HG03196 (cell line): ENCODE results near the gene NPHP4.

ENCODE experiments used
- ATAC-seq: cut with Tn5 transposase; IDR thresholded peaks from one replicate; pipeline ENCODE4 v1.9.1; 2021; ENCODE audit not compliant: unreplicated experiment

Gene NPHP4

DNA sequence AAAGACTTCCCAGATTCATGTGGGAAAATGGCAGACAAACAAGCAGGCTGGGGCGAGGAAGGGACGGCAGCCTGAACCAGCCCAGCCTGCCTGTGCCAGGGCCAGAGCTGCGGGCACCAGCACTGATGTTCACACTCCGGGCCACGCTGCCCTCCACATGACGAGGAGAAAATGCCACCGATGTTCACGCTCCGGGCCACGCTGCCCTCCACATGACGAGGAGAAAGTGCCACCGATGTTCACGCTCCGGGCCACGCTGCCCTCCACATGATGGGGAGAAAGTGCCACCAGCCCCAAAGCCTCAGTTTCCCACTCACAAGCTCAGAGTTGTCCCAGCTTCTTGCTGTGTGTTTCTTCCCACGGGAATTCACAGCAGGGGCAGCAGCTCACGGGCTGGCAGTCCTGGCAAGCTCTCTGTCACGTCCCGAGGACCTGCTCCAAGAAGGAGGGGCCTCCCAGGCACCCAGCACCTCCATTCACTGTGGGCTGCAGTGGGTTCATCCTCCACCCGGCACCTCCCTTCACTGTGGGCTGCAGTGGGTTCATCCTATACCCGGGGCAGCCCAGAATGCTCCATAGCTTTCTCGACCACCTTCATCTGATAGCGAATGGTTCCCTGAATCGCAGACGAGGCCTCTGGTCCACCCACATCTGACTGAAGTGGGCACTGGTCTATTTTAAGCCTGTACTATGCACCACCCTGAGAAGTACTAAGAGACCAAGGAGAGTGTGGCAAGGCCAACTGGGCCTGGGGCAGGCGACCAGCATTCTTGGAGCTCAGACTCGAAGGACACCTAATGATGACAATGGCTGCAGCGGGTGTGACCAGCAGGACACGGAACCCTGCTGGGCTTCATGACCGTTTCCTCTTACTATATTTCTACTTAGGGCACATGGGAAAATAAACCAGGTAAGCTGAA, 108.8 kb downstream of the NPHP4 start:
- no peak for ATAC-seq

DNA sequence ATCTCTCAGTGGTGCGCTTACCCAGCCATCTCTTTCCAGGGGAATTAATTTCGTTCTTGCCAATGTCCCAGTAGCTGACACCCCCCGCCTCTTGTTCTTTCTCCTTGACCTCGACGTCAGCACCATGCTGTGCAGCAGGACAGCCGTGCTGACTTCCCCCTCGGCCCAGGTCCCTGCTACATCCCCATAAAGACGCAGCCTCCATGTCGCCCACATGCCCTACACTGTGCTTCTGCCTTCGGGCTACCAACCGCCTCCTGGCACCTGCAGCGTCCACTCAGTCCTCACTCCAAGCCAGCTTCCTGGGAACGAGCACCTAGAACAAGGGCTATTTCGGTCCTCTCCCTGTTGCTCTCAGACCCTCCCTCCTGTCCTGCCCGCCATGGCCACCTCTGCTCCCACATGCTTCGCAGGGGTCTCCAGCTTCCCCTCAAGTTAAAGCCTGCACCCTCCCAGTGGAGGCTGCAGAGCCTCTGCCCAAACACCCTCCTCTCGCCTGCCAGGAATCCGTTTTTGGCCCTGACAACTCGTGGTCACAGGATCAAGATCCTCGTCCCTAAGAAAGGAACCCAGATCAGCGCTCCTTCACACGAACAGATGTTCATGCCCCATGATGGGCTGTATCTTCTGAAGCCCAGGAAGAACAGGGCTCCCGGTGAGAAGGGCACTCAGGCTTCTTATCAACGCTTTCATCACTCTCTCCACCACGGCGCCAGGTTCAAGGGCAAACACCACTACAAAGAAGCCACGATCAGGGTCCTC, 109.7 kb downstream of the NPHP4 start:
- ATAC-seq = no peak

DNA sequence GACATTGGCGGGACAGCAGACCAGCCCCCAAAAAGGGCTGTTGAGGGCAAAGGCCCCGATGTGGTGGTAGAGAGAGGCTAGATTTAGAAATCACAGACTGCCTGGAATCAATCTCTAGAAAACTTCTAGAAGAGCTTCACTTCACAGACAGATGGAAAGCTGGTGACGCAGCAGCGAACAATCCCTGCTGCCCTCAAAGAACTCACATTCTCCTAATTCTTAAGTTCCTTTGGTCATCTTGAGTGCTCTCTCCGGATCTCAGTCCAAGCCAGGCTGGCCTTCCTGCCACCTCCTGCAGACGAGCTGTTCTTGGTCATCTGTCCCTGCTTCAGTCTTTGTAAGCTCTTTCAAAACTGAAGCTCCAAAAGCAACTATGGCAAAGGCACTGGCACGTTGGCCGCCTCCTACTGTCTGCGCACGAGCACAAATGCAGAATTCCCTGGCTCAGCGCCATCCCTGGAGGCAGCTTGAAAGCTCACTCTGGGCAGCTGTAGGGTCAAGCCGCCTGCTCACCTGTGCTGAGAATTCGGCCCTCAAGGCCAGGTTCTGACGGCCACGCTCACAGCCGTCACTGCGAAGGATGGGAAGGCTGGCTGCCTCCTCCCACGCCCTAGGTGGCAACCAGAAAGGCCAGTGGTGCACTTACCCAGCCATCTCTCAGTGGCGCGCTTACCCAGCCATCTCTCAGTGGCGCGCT, 110.6 kb downstream of the NPHP4 start:
- no peak for ATAC-seq

DNA sequence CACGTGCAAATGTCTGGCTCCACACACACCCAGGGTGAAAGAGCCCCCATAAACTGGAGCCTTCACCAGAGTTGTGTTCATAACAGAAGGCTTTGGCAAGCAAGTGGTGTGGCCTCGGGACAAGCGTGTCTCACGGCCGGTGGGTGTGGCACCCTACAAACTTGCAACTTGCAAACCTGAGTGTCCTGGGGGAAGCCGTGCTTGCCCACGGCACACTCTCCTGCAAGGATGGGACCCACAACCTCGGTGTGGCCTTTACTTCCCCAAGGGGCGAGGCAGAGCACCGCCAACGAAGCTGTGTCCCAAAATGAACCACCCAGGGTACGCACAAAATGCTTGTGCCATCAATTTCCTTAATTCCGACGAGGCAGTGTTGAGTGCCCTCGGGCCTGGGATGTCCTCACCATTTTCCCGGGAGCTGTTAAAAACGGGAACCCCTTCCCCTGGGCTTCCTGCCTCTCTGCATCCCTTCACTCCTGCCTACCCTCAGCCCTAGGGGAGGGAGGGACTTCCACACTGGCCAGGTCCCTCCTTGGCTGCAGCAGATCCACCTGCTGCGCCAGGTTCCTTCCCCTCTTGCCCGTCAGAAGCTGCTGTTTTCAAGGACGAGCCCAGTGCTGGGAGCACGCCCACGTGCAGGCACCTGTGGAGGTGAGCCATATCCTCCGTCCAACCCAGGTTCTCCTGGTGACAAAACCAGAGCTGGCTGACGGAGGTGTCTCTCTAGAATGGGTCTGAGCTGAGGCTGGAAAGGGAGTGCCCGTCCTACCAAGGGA, 111.4 kb downstream of the NPHP4 start:
- no peak for ATAC-seq

DNA sequence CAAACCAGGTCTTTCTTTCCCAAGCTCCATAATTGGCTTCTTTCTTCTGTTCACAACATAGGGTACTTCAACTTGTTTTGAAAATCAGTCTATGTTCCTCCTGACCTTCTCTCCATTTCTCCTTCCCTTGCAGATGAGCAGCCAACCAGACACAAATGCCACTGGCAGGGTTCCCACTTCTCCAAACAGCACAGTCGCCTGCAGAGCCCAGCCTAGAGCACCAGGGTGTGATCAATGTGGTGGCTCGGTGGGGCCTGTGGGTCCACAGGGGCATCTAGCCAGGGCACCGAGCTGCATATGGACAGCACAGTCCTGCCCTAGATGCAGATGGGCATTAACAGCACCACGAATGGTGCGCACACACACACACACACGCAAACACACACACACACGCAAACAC, 112.8 kb downstream of the NPHP4 start:
- no peak for ATAC-seq

DNA sequence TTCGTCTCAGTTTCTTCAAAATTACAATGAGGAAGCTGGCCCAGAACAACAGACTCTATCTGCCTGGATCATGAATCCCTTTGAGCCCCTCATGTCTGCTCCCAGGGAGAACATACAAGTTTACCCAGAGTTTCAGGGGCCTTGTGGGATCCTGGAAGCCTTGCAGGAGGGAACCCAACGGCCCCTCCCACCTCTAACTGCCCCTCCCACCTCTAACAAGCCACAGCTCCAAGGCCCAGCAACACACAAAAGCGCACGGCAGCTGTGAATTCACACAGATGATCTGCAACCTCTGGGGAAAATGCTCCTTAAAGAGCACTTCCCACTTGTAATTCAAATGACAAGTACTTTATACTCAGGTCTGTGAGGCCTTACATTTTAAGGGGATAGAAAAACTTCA, 113.3 kb downstream of the NPHP4 start:
- no peak for ATAC-seq

DNA sequence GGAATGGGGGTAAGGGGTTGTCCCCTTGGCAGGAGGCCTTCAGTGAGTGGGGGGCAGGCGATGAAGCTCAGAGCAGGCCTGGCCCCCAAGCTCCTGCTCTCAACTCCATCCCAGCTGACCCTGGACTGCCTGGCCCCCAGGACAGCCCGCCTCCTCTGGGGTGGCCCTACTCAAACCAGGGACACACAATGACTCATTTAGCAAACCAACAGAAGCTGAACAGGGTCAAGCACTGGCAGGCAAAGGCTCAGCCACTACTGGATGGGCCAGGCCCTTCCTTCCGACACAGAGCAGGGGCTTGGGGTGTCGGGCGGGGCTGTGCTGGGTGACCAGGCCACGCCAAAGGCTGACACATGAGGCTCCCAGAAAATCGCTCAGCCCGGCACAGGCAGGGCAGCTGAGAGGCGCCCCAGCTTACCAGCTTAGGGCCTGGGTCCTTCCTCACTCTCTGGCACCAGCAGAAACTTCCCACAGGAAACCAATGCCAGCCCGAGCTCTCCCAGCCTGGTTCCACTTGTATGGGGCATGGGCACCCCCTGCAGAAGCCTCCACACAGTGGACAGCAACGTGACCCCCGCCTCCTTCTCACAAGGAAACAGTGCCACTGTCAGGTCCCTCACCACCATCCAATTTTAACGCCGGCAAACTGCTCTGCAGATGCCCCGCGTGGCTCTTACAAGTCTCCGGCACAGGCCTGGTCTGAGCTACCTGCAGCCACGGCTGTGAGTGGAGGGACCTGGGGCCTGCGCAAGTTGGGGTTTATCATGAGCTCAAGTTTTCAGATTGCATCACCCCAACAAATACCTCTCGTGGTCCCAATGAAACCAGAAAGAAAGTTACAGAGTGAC, 114.3 kb downstream of the NPHP4 start:
- ATAC-seq = no peak

DNA sequence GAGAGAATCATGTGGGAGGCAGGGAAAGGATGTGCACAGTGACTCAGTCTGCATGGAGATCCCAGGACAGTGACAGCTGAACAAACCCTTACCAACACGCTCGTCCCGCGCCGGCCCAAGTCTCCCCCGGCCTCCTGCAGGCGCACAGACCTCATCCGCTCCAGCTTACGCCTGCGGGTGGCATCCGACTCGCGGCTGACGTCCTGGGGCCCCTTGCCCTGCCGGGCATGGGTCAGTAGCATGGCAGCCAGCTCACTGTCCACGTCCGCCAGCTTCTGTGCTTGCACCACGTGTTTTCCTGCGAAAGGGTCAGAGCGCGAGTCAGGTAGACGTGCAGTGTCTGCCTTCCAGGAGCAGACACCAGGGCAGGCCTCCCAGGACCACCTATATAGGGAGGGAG, 115.2 kb downstream of the NPHP4 start:
- no peak for ATAC-seq

DNA sequence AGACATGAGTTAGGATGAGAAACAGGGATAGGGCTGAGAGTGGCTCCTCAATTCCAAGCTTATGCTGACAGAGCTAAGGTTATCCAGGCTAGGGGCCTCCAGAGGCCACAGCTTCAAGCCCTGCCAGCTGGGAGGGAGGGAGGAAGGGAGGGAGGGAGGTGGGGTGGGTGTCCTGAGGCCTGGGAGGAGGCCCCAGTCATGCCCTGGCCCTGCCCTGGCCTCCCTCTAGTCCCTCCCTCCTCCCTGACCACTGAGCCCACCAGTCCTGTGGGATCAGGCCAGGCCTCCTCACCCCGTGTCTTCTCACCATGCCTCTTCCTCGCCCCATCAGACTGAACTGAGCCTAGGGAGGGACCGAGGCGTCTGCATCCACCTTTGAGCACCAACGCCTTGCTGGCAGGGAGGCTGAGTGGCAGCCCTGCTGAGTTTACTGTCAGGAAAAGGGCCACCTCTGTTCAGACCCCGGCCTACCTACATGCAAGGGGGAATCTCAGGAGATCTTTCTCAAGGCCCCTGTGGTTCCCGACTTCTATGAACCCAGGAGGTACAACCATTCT, 116.1 kb downstream of the NPHP4 start:
- no peak for ATAC-seq

DNA sequence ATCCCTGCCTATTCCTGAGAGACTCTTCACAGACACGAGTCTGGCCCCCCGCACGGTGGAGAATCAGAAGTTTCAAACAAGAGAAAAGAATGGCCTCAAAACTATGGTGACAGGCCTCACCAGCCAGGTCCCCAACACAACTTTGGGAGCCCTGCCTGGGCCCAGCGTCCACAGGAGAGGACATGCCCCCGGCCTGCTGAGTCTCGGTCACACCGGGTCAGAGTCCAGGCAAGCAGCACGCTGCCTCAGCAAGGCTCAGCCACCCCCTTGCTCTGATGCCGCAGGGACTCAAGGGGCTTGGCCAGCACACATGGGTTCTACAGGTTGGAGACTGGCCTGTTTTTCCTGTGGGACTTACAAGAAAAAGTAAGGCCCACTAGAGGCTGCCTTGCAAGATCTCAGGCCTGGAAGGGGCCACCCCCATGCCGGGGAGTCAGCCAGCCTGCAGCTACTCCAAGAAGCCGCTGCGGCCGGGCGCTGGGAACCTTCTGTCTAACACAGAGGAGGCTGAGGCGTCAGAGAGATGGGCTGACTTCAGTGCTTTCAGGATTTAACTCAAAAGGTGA, 116.8 kb downstream of the NPHP4 start:
- no peak for ATAC-seq

DNA sequence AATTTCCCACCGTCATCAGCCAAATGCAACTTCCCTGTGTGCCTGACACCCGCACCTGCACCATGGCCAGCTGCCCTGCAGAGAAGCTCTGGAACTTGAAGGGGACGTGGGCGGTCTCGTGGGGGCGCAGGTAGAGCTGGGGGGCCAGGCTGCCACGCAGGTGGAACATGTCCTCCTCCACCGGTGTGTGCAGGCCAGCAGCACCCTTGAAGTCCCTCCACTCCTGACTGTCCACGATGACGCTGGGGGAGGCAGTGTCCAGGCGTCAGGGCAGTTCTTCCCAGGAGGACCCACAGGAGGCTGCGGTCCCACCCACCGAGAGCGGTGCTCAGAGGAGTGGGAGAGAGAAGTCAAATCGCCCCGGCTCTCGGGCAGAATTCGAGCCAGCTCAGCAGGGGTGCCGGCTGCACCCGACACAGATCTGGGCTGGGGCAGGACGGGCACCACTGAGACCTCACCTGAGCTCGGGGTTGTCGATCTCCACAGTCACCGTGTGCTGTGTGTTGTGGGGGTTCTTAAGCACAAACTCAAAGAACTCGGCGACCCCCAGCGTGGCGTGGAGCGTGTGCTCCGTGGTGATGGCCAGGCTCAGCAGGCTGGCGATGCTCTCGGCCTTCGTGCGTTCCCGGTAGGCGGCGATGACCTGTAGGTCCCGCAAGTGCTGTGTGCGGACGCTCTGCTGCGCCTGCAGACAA, 117.7 kb downstream of the NPHP4 start:
- no peak for ATAC-seq

DNA sequence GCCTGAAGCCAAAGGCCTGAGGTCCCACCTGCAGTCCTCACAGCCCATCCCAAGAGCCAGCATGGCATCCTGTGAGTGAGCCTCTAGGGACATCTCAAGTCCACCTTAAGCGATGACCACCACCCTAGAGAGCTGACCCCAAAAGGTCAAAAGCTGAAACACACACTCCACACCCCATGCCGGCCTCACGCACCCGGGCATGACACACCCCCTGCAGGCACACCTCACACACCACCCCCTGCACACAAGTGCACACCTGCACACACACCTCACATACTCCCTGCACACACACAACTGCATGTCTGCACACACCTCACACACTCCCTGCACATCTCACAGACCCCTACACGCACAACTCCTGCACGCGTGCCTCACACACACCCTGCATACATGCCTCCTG, 118.7 kb downstream of the NPHP4 start:
- ATAC-seq = no peak

DNA sequence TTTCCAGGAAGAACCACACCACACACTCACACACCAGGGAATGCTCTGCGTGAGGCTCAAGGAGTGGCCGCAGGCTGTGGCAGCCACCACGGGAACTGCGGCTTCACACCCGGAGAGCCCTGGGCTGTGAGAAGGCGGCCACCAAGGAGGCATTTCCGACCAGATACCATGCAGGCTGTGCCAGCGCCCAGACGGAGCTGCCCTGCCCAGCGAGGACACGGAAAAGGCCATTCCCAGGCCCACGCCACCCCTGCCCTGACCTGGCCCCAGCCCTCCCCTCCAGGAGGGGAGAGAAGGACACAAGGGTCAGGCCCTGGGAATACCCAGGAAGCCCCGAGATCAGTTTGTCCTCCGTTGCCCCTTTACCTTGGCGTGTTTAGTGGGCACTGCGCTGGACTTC, 119.3 kb downstream of the NPHP4 start:
- ATAC-seq = no peak

DNA sequence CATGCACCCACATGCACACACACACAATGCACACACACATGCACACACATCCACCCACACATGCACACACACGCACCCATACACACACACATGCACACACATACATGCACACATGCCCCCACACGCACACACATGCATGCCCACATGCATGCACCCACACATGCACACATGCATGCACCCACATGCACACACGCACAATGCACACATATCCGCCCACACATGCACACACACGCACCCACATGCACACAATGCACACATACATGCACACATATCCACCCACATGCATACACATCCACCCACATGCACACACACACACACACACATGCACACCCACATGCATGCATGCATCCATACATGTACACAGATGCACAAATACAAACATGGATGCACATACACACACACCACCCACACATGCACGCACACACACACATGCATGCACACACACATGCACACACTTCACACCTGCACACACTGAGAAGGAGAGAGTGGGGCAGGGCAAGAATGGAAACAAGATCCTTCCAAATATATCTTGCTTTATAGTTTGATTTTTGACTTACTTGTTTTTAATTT, 123.2 kb downstream of the NPHP4 start:
- ATAC-seq = no peak

DNA sequence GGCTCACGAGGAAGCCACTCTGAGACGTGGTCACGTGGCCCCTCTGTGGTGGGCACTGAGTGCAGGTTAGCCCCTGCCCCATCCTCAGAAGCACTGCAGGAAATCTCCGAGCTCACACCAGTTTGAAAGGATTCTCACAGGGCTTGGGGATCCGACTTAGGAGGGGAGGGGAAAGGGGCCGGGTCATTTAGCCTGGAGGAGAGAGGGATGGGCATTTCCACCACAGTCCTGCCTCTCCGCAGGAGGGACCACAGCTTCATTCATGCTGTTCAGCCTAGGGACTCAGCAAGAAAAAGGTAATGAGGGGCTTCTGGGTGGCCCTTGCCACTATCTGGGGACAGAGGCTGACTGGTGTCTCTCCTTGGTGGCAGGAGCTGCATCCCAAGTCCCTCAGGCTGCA, 126.5 kb downstream of the NPHP4 start:
- ATAC-seq = no peak

DNA sequence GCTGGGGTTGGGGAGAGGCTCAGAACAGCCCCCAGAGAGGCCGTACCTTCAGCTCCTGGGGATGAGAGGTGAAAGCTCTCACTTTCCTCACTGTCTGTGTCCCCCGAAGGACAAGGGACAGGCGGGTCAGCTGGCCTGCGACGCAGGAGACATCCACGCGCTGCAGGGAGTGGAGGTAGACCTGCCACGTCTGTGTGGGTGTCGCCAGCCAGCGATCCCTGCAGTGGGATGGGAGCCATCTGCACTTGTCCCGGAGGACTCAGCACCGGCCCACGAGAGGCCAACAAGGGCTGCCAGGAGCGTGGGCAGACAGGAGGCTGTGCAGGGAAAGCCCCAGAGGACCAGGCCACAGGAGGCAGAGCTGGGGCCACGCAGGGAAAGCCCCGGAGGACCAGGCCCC, 127.2 kb downstream of the NPHP4 start:
- ATAC-seq = no peak

DNA sequence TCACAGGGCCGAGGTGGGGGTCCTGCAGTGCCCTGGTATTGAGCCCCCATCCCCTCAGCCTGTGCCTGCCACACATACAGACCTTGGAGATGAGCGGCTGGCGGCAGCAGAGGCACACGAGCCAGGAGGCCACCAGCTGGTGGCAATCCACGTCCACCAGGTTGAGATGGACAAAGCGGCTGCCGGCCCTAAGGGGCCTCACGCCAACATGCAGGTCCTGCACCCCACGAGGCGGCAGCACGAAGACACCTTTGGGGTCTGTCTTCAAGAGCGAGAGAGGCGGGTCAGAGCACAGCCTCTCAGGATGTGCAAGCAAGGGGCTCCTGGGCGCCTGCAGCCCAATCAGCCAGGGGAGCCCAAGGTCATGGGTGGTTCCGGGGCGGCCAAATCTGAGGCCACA, 128.0 kb downstream of the NPHP4 start:
- no peak for ATAC-seq

DNA sequence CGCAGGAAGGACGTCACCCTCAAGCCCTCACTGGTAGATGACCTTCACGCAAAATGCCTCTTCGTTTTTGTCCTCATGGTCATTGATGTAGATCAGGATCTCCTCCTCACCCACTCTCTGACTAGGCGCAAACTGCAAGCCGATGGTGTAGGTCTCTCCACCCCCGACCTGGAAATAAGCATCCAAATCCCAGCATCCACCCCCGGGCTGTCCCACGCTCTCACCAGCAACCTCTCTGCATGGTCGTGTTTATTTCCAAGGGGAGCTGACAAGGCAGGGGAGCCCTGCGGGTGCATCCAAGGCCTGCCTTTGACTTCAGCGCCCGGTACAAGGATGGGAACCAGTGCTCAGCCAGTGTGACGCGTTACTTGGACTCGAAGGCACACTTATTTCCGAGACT, 129.0 kb downstream of the NPHP4 start:
- no peak for ATAC-seq
